KMS-11 (cell line): ENCODE results near the gene ADCY6.

Source experiments
- H2AFZ ChIP-seq: fragments of 200-600 bp; sonication (generic); 2 replicates; pipeline ENCODE4 v1.6.1; 2016; ENCODE audit warnings: antibody characterized with exemption, mixed run types, low read depth
- H3K27ac ChIP-seq: fragments of 200-600 bp; sonication (generic); 2 replicates; pipeline ENCODE4 v1.6.1; 2016; ENCODE audit warnings: mild to moderate bottlenecking, mixed run types
- H3K27me3 ChIP-seq: fragments of 200-600 bp; sonication (generic); 2 replicates; pipeline ENCODE4 v1.6.1; 2017; ENCODE audit warnings: mild to moderate bottlenecking, low read depth, mixed run types, moderate library complexity; ENCODE audit not compliant: insufficient read depth
- H3K36me3 ChIP-seq: fragments of 200-600 bp; sonication (generic); 2 replicates; pipeline ENCODE4 v1.6.1; 2017; ENCODE audit warnings: mild to moderate bottlenecking, mixed run types; ENCODE audit not compliant: insufficient read depth
- H3K4me1 ChIP-seq: fragments of 200-600 bp; sonication (generic); 2 replicates; pipeline ENCODE4 v1.6.1; 2016; ENCODE audit warnings: mild to moderate bottlenecking, low read depth, mixed run types; ENCODE audit not compliant: poor library complexity, severe bottlenecking
- H3K4me2 ChIP-seq: fragments of 200-600 bp; sonication (generic); 2 replicates; pipeline ENCODE4 v1.7.0; 2016; ENCODE audit warnings: mild to moderate bottlenecking, mixed run types
- H3K4me3 ChIP-seq: fragments of 200-600 bp; sonication (generic); IDR thresholded peaks from 2 replicates; pipeline ENCODE4 v1.6.1; 2017; ENCODE audit warnings: low read depth, low read length, mixed read lengths; ENCODE audit not compliant: insufficient read depth
- H3K79me2 ChIP-seq: fragments of 200-600 bp; sonication (generic); 2 replicates; pipeline ENCODE4 v1.6.1; 2016; ENCODE audit warnings: low read depth, mixed run types; ENCODE audit not compliant: insufficient read depth
- H3K9ac ChIP-seq: fragments of 200-600 bp; sonication (generic); 2 replicates; pipeline ENCODE4 v1.6.1; 2016; ENCODE audit warnings: mild to moderate bottlenecking, mixed run types
- H4K20me1 ChIP-seq: fragments of 200-600 bp; sonication (generic); 2 replicates; pipeline ENCODE4 v1.6.1; 2016; ENCODE audit warnings: mild to moderate bottlenecking, mixed run types; ENCODE audit not compliant: insufficient read depth
- TF ChIP-seq, protein P1 (sequence below): fragments of 200-600 bp; sonication (generic); conservative IDR thresholded peaks from 2 replicates; pipeline ENCODE4 v1.6.1; 2017; ENCODE audit warnings: low read depth, mild to moderate bottlenecking, antibody characterized with exemption, low read length, moderate library complexity, mixed read lengths

Gene ADCY6

DNA sequence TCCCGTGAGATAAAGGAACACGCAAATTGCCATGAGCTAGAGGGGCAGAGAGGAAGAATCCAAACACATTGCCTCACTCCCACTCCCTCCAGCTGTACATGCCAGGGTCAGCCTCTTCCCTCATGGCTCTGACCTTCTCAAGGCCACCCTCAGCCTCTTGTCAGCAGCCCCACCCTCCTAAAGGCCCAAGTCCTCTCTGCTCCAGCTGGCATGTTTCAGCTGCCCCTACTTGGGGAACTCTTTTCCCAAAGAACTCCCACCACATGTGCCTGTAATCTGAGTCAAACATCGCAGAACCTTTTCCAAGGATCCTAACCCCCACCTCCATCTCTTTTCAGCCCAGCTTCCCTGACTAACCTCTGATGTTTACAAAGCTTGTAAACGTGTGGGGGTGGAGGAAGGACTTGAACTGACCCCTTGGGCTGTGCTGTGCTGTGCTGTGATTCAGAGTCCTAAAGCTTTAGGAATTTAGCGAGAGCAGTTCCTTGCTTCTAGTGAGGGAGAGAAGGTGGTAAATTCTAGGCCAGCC lies 22.1 kb upstream of the ADCY6 start:
- Histone ChIP-seq H3K9ac (no peak overlapping the region), H2AFZ (no peak overlapping the region)

DNA sequence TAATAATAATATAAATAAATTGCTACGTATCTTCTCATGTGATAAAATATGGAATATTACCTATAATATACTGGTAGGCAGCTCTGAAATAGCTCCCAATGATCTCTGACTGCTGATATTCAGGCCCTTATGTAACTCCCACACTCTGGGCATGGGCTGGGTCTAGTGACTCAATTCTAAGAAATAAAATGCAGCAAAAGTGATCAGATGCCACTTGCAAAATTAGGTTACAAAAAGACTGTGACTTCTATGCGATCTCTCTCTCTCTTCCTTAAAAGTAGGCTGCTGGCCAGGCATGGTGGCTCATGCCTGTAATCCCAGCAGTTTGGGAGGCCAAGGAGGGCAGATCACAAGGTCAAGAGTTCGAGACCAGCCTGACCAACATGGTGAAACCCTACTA lies 19.1 kb upstream of the ADCY6 start:
- TF ChIP-seq, protein P1, sequence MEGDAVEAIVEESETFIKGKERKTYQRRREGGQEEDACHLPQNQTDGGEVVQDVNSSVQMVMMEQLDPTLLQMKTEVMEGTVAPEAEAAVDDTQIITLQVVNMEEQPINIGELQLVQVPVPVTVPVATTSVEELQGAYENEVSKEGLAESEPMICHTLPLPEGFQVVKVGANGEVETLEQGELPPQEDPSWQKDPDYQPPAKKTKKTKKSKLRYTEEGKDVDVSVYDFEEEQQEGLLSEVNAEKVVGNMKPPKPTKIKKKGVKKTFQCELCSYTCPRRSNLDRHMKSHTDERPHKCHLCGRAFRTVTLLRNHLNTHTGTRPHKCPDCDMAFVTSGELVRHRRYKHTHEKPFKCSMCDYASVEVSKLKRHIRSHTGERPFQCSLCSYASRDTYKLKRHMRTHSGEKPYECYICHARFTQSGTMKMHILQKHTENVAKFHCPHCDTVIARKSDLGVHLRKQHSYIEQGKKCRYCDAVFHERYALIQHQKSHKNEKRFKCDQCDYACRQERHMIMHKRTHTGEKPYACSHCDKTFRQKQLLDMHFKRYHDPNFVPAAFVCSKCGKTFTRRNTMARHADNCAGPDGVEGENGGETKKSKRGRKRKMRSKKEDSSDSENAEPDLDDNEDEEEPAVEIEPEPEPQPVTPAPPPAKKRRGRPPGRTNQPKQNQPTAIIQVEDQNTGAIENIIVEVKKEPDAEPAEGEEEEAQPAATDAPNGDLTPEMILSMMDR, result no peak
- no peak overlapping the region for H3K27ac ChIP-seq

More for the DNA sequence above, 22.1 kb upstream of the ADCY6 start:
- TF ChIP-seq, protein P1, result no peak
- Histone ChIP-seq H3K4me2 (no peak overlapping the region), H4K20me1 (no peaks in the 10 kb centered on the region), H3K4me1 (peaks cover 9% of the 10 kb centered on the region), H3K79me2 (no peaks in the 10 kb centered on the region), H3K36me3 (no peaks in the 10 kb centered on the region), H3K4me3 (no peak overlapping the region), H3K27ac (no peak overlapping the region), H3K27me3 (no peaks in the 10 kb centered on the region)

GRCh38 chr12:48803675-48804074 lies 14.8 kb upstream of the ADCY6 start:
- H3K4me1 ChIP-seq, result no peaks in the 10 kb centered on the region
- TF ChIP-seq, protein P1, result no peak
- no peak overlapping the region for H3K4me2 ChIP-seq
- H3K4me3 ChIP-seq, result no peak overlapping the region
- H3K27ac ChIP-seq, result no peak overlapping the region
- no peaks in the 10 kb centered on the region for H3K27me3 ChIP-seq
- H3K9ac ChIP-seq, result no peak overlapping the region
- H2AFZ ChIP-seq, result no peak overlapping the region
- H3K36me3 ChIP-seq, result no peaks in the 10 kb centered on the region
- H4K20me1 ChIP-seq, result no peaks in the 10 kb centered on the region
- no peaks in the 10 kb centered on the region for H3K79me2 ChIP-seq

More for the DNA sequence above, 19.1 kb upstream of the ADCY6 start:
- H3K9ac ChIP-seq, result no peak overlapping the region
- no peak overlapping the region for H3K4me3 ChIP-seq
- no peaks in the 10 kb centered on the region for H4K20me1 ChIP-seq
- no peak overlapping the region for H3K4me2 ChIP-seq
- no peaks in the 10 kb centered on the region for H3K79me2 ChIP-seq
- no peak overlapping the region for H2AFZ ChIP-seq
- H3K36me3 ChIP-seq, result no peaks in the 10 kb centered on the region
- peaks cover 7% of the 10 kb centered on the region for H3K4me1 ChIP-seq
- no peaks in the 10 kb centered on the region for H3K27me3 ChIP-seq

GRCh38 chr12:48800971-48801370 lies 12.1 kb upstream of the ADCY6 start:
- TF ChIP-seq, protein P1, result no peak
- no peaks in the 10 kb centered on the region for H3K36me3 ChIP-seq
- H2AFZ ChIP-seq, result no peak overlapping the region
- H3K79me2 ChIP-seq, result no peaks in the 10 kb centered on the region
- no peaks in the 10 kb centered on the region for H3K27me3 ChIP-seq
- no peaks in the 10 kb centered on the region for H3K4me1 ChIP-seq
- no peak overlapping the region for H3K9ac ChIP-seq
- no peak overlapping the region for H3K4me2 ChIP-seq
- H4K20me1 ChIP-seq, result no peaks in the 10 kb centered on the region
- H3K27ac ChIP-seq, result no peak overlapping the region
- H3K4me3 ChIP-seq, result no peak overlapping the region

GRCh38 chr12:48800457-48800856 lies 11.6 kb upstream of the ADCY6 start:
- TF ChIP-seq, protein P1, result no peak
- Histone ChIP-seq H4K20me1 (no peaks in the 10 kb centered on the region), H3K4me3 (no peak overlapping the region), H3K27ac (no peak overlapping the region), H3K79me2 (no peaks in the 10 kb centered on the region), H3K4me2 (no peak overlapping the region), H3K4me1 (no peaks in the 10 kb centered on the region), H3K9ac (no peak overlapping the region), H3K36me3 (no peaks in the 10 kb centered on the region), H2AFZ (no peak overlapping the region), H3K27me3 (no peaks in the 10 kb centered on the region)
